Keratinocyte (primary cell): ENCODE data around the gene LAYN. TPM values are rescaled to one million over a fixed set of nuclear protein-coding genes. Genes with fewer than 3 reads are reported as not detected.

Source experiments
- DNase-seq: peaks from one replicate; pipeline ENCODE4 v3.0.0-alpha.2; 2011; ENCODE audit warnings: low read depth, missing footprints, low spot score
- FAIRE-seq: peaks from 2 replicates; lab custom pipeline; 2011; peaks lifted over from hg19 to GRCh38; lab: Jason Lieb, UNC
- H2AFZ ChIP-seq: 2 replicates; pipeline ENCODE4 v1.6.0; 2012; ENCODE audit warnings: low read length, control low read depth, inconsistent platforms; ENCODE audit not compliant: control insufficient read depth
- H3K27ac ChIP-seq: 2 replicates; pipeline ENCODE4 v1.5.1; 2011; ENCODE audit warnings: low read length; ENCODE audit not compliant: control insufficient read depth, insufficient read depth
- H3K27me3 ChIP-seq: 3 replicates; pipeline ENCODE4 v1.6.0; 2011; ENCODE audit warnings: low read length; ENCODE audit not compliant: control insufficient read depth, insufficient read depth; ENCODE audit errors: extremely low read depth
- H3K36me3 ChIP-seq, 2 experiments: 2 replicates in 1 of 2; 3 replicates in 1 of 2; pipeline ENCODE4 v1.5.1; 2011; ENCODE audit warnings: low read length in 2 of 2, mild to moderate bottlenecking in 1 of 2; ENCODE audit not compliant: control insufficient read depth in 2 of 2, insufficient read depth in 2 of 2; ENCODE audit errors: extremely low read depth in 1 of 2
- H3K4me1 ChIP-seq: 3 replicates; pipeline ENCODE4 v1.5.1; 2011; ENCODE audit warnings: low read length; ENCODE audit not compliant: control insufficient read depth, insufficient read depth; ENCODE audit errors: extremely low read depth
- H3K4me2 ChIP-seq: 3 replicates; pipeline ENCODE4 v1.6.0; 2011; ENCODE audit warnings: low read depth, low read length; ENCODE audit not compliant: control insufficient read depth, insufficient read depth; ENCODE audit errors: extremely low read depth
- H3K4me3 ChIP-seq, 3 experiments: fragments of 200-600 bp in 1 of 3; sonication (generic) in 1 of 3; 2 replicates in 2 of 3; 3 replicates in 1 of 3; pipeline ENCODE4 v1.5.1; 2011 to 2016; ENCODE audit warnings: low read length in 3 of 3, mild to moderate bottlenecking in 3 of 3, control low read depth in 2 of 3, inconsistent platforms in 1 of 3, low read depth in 1 of 3, mixed read lengths in 1 of 3, mixed run types in 1 of 3, moderate library complexity in 1 of 3; ENCODE audit not compliant: control insufficient read depth in 2 of 3, insufficient read depth in 2 of 3; ENCODE audit errors: extremely low read depth in 1 of 3
- H3K79me2 ChIP-seq: 2 replicates; pipeline ENCODE4 v1.6.0; 2012; ENCODE audit warnings: low read length; ENCODE audit not compliant: control insufficient read depth, insufficient read depth
- H3K9ac ChIP-seq: 3 replicates; pipeline ENCODE4 v1.6.0; 2011; ENCODE audit warnings: low read length; ENCODE audit not compliant: control insufficient read depth, insufficient read depth; ENCODE audit errors: extremely low read depth
- H3K9me1 ChIP-seq: 3 replicates; pipeline ENCODE4 v1.6.0; 2011; ENCODE audit warnings: low read length; ENCODE audit not compliant: control insufficient read depth, insufficient read depth; ENCODE audit errors: extremely low read depth
- H3K9me3 ChIP-seq: 2 replicates; pipeline ENCODE4 v1.5.1; 2012; ENCODE audit warnings: low read depth, low read length; ENCODE audit not compliant: control insufficient read depth
- H4K20me1 ChIP-seq: 3 replicates; pipeline ENCODE4 v1.6.0; 2011; ENCODE audit warnings: low read length; ENCODE audit not compliant: control insufficient read depth, insufficient read depth; ENCODE audit errors: extremely low read depth
- CTCF ChIP-seq, 3 experiments: IDR thresholded peaks in 1 of 3; conservative IDR thresholded peaks in 1 of 3; optimal IDR thresholded peaks in 1 of 3; 2 replicates in 2 of 3; 3 replicates in 1 of 3; pipeline versions ENCODE3 to v1.5.1; 2011; ENCODE audit warnings: low read length in 3 of 3, mild to moderate bottlenecking in 3 of 3, moderate library complexity in 2 of 3, control low read depth in 1 of 3, inconsistent platforms in 1 of 3; ENCODE audit not compliant: insufficient read depth in 2 of 3; ENCODE audit errors: extremely low read depth in 1 of 3
- EZH2 ChIP-seq: IDR thresholded peaks from one replicate; pipeline ENCODE4 v1.6.1; 2012; ENCODE audit warnings: inconsistent platforms, mild to moderate bottlenecking, low read length, moderate library complexity
- dilution Hi-C: fragments of 300-500 bp; cut with MboI; formaldehyde crosslinking; loops from one replicate; pipeline ENCODE4 v1.7.0; 2020; ENCODE audit warnings: low sequenced_read_pairs; ENCODE audit not compliant: extremely low pct_ligation_motif_present
- polyA plus RNA-seq, 5 experiments: library from polyadenylated mRNA; depleted of rRNA in 3 of 5; stranded (reverse) in 3 of 5; stranded (forward) in 1 of 5; unstranded in 1 of 5; fragments of >200 nt; gene quantifications; 1 replicate in 1 of 5; 2 replicates in 3 of 5; 3 replicates in 1 of 5; pipeline versions ENCODE4 v1.2.1 to v1.2.3, GENCODE V29; 2011 to 2012; ENCODE audit warnings: missing spikeins in 2 of 5, low read depth in 1 of 5, low replicate concordance in 1 of 5

Gene LAYN
- polyA plus RNA-seq, 1 donor (not counting 4 experiments of a cell fraction or from before 2014, with no cell fraction given), result 1.1 TPM

- TF ChIP-seq CTCF (optimal IDR thresholded peaks at IDR 0.05 in 1 of 3, IDR thresholded peaks at IDR 0.05 in 1 of 3, conservative IDR thresholded peaks at IDR 0.05 in 1 of 3; ENCODE audit: extremely low read depth in 1 of 3, insufficient read depth in 2 of 3, low read length in 3 of 3), result no peak
- TF ChIP-seq EZH2, result no peak
- Histone ChIP-seq H3K4me2 (no peak within 1 kb of the TSS), H3K36me3 (no peaks in the 10 kb centered on the region), H3K4me3 (no peak within 1 kb of the TSS), H3K9me3 (no peaks in the 10 kb centered on the region), H2AFZ (no peak within 1 kb of the TSS), H3K27me3 (no peaks in the 10 kb centered on the region), H3K27ac (no peak within 1 kb of the TSS), H3K79me2 (no peaks in the 10 kb centered on the region), H4K20me1 (no peaks in the 10 kb centered on the region), H3K4me1 (peaks cover 29% of the 10 kb centered on the region), H3K9me1 (no peaks in the 10 kb centered on the region), H3K9ac (no peak within 1 kb of the TSS)
- dilution Hi-C loops, result no loop called here
- FAIRE-seq (no peak), DNase-seq (no peak)
Observed at GRCh38 chr11:111514216-111515031, 26.1 kb upstream of the LAYN start, which contains the start of gene HOATZ. HOATZ (plus strand) TSS chr11:111514778; CDS start chr11:111514785, 7 bp downstream.

- Histone ChIP-seq H3K9me1 (no peaks in the 10 kb centered on the region), H3K79me2 (no peaks in the 10 kb centered on the region), H3K4me3 (no peak overlapping the region), H3K4me2 (no peak overlapping the region), H4K20me1 (no peaks in the 10 kb centered on the region), H3K9me3 (no peaks in the 10 kb centered on the region), H3K27me3 (no peaks in the 10 kb centered on the region), H3K4me1 (peaks cover 25% of the 10 kb centered on the region), H3K36me3 (no peaks in the 10 kb centered on the region), H2AFZ (no peak overlapping the region), H3K27ac (no peak overlapping the region), H3K9ac (no peak overlapping the region)
- dilution Hi-C loops, result no loop called here
- no peak for FAIRE-seq
- DNase-seq, result no peak
- no peak for TF ChIP-seq CTCF (optimal IDR thresholded peaks at IDR 0.05 in 1 of 3, IDR thresholded peaks at IDR 0.05 in 1 of 3, conservative IDR thresholded peaks at IDR 0.05 in 1 of 3; ENCODE audit: extremely low read depth in 1 of 3, insufficient read depth in 2 of 3, low read length in 3 of 3)
Observed at GRCh38 chr11:111515591-111515990, 24.9 kb upstream of the LAYN start.
